HCT116 (cell line): Measurements from ENCODE around the gene LSM4.

ENCODE experiments used
- CEBPB ChIP-seq: IDR thresholded peaks from 2 replicates; pipeline ENCODE4 v1.6.1; 2012; ENCODE audit warnings: low read depth
- CTCF ChIP-seq, 3 experiments: fragments of 200-600 bp in 1 of 3; sonication (generic) in 1 of 3; IDR thresholded peaks in 2 of 3; conservative IDR thresholded peaks in 1 of 3; 2 replicates each; pipeline ENCODE4 v1.5.1; 2012 to 2017; ENCODE audit warnings: low read depth in 2 of 3, low read length in 2 of 3, antibody characterized with exemption in 1 of 3, borderline replicate concordance in 1 of 3, control low read depth in 1 of 3, mild to moderate bottlenecking in 1 of 3, mixed read lengths in 1 of 3, mixed run types in 1 of 3, moderate library complexity in 1 of 3; ENCODE audit not compliant: insufficient read depth in 1 of 3
- EGR1 ChIP-seq: IDR thresholded peaks from 2 replicates; pipeline ENCODE4 v1.6.1; 2012; ENCODE audit warnings: low read depth
- EZH2 ChIP-seq: fragments of 200-600 bp; sonication (generic); IDR thresholded peaks from 2 replicates; pipeline ENCODE4 v1.6.1; 2017; ENCODE audit warnings: antibody characterized with exemption, mixed run types
- EZH2phosphoT487 ChIP-seq: fragments of 200-600 bp; IDR thresholded peaks from 2 replicates; pipeline ENCODE4 v1.6.1; 2018; ENCODE audit warnings: antibody characterized with exemption, borderline replicate concordance
- POLR2A ChIP-seq: IDR thresholded peaks from 2 replicates; pipeline ENCODE4 v1.7.0; 2011; ENCODE audit warnings: borderline replicate concordance; ENCODE audit not compliant: insufficient read depth, insufficient read length; ENCODE audit errors: extremely low read depth
- POLR2AphosphoS5 ChIP-seq: IDR thresholded peaks from 2 replicates; pipeline ENCODE4 v1.6.1; 2011; ENCODE audit warnings: mild to moderate bottlenecking, low read depth, low read length, moderate library complexity
- RAD21 ChIP-seq: IDR thresholded peaks from 2 replicates; pipeline ENCODE4 v1.6.1; 2012; ENCODE audit warnings: low read depth, mild to moderate bottlenecking
- SIN3A ChIP-seq: IDR thresholded peaks from 2 replicates; pipeline ENCODE4 v1.6.1; 2012; ENCODE audit warnings: low read depth
- SP1 ChIP-seq: IDR thresholded peaks from 2 replicates; pipeline ENCODE4 v1.6.1; 2012; ENCODE audit warnings: low read depth
- TCF7L2 ChIP-seq: IDR thresholded peaks from 2 replicates; pipeline ENCODE4 v1.7.0; 2011; ENCODE audit warnings: borderline replicate concordance, inconsistent platforms; ENCODE audit not compliant: insufficient read depth, insufficient read length; ENCODE audit errors: extremely low read depth
- TF ChIP-seq, protein P1 (sequence below): IDR thresholded peaks from 2 replicates; pipeline ENCODE4 v1.6.1; 2012
- TF ChIP-seq, protein P2 (sequence below): IDR thresholded peaks from 2 replicates; pipeline ENCODE4 v1.6.1; 2012

- TF ChIP-seq EGR1 (no peak), CEBPB (no peak), TCF7L2 (no peak), CTCF (IDR thresholded peaks at IDR 0.05 in 2 of 3, conservative IDR thresholded peaks at IDR 0.05 in 1 of 3; ENCODE audit: borderline replicate concordance in 1 of 3, insufficient read depth in 1 of 3, low read depth in 2 of 3, low read length in 2 of 3) (no peak), EZH2 (no peak), RAD21 (no peak), EZH2phosphoT487 (no peak), POLR2A (no peak), SP1 (no peak), POLR2AphosphoS5 (no peak), SIN3A (no peak)
- TF ChIP-seq, protein P1, sequence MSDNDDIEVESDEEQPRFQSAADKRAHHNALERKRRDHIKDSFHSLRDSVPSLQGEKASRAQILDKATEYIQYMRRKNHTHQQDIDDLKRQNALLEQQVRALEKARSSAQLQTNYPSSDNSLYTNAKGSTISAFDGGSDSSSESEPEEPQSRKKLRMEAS: no peak
- TF ChIP-seq, protein P2, sequence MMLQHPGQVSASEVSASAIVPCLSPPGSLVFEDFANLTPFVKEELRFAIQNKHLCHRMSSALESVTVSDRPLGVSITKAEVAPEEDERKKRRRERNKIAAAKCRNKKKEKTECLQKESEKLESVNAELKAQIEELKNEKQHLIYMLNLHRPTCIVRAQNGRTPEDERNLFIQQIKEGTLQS: no peak
These were observed 25.6 kb downstream of the LSM4 start for GRCh38 chr19:18297308-18297707.
